Activated naive CD8-positive, alpha-beta T cell treated with anti-CD3 and anti-CD28 coated beads, Interleukin-2, amount 10 ng/mL, durations not matched to agents 7 days and 5 days (primary cell): ENCODE data around the gene CDHR2. TPM values are rescaled to one million over a fixed set of nuclear protein-coding genes. Genes with fewer than 3 reads are reported as not detected.

ENCODE experiments used
- ATAC-seq: fragments of 150-1000 bp; cut with Tn5 transposase; one replicate; pipeline ENCODE4 v1.10.0; 2021; ENCODE audit warnings: low read depth, moderate library complexity
- POLR2A ChIA-PET: fragments of 350-600 bp; sonication (Branson Sonifier 250); formaldehyde crosslinking; loops from one replicate; lab custom pipeline; 2021; ENCODE audit warnings: antibody characterized with exemption; lab: Charles Lee
- DNase-seq: peaks from one replicate; pipeline ENCODE4 v3.0.0; 2021
- H3K27ac Mint-ChIP-seq: one replicate; pipeline ENCODE4 v1.8.0; 2022; ENCODE audit warnings: mild to moderate bottlenecking, mixed read lengths
- H3K27me3 Mint-ChIP-seq: one replicate; pipeline ENCODE4 v1.8.0; 2022; ENCODE audit warnings: mild to moderate bottlenecking, moderate library complexity, mixed read lengths
- H3K36me3 Mint-ChIP-seq: one replicate; pipeline ENCODE4 v1.8.0; 2021; ENCODE audit warnings: mild to moderate bottlenecking, mixed read lengths
- H3K4me1 Mint-ChIP-seq: one replicate; pipeline ENCODE4 v1.8.0; 2021; ENCODE audit warnings: mixed read lengths
- H3K4me3 Mint-ChIP-seq: one replicate; pipeline ENCODE4 v1.8.0; 2022; ENCODE audit warnings: mild to moderate bottlenecking, moderate library complexity, mixed read lengths
- H3K9me3 Mint-ChIP-seq: one replicate; pipeline ENCODE4 v1.8.0; 2021; ENCODE audit warnings: mixed read lengths
- total RNA-seq, 2 experiments: library from RNA; stranded (reverse); gene quantifications; one replicate each; pipeline ENCODE4 v1.2.3, GENCODE V29; 2021

The CDHR2 gene
- 1 to 10 TPM; 2.4 to 3.8 TPM for total RNA-seq

GRCh38 chr5:176548967-176549444 is at the start of gene CDHR2:
Gene CDHR2 (plus strand): TSS chr5:176549342. CDS start chr5:176565353, 16,011 bp downstream.
- H3K4me1 Mint-ChIP-seq, result peaks cover 24% of the 10 kb centered on the region

DNA sequence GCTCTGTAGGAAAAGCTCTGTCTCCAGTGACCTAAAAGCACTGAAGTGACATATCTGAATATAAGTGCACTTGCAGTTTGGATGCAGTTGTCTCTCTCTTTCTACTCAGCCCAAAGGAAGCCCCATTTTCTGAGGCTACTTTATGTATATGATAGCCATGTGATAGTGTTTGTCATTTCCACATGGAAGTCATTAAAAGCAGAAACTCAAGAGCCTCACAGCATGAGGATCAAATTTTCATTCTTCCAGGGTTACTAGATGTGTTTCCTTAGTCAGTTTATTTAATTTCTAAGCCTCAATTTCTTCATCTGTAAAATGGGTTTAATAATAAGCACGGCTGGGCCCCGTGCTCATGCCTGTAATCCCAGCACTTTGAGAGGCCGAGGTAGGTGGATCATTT is 48.6 kb upstream of the CDHR2 start:
- Mint-ChIP-seq H3K9me3 (no peaks in the 10 kb centered on the region), H3K4me3 (no peak overlapping the region), H3K27ac (no peak overlapping the region), H3K4me1 (no peaks in the 10 kb centered on the region), H3K36me3 (peaks cover 36% of the 10 kb centered on the region), H3K27me3 (no peaks in the 10 kb centered on the region)
- ATAC-seq, result no peak
- DNase-seq, result no peak
- POLR2A ChIA-PET, result no interaction called here

More at GRCh38 chr5:176548967-176549444, at the start of gene CDHR2:
- POLR2A ChIA-PET, result interaction anchor here (1.5 kb wide), 1 partner anchor 14 kb away, joined by 3 read pairs; no protein-coding TSS in a partner anchor
- Mint-ChIP-seq H3K36me3 (no peaks in the 10 kb centered on the region), H3K9me3 (no peaks in the 10 kb centered on the region), H3K4me3 (no peak within 1 kb of the TSS), H3K27me3 (no peaks in the 10 kb centered on the region), H3K27ac (no peak within 1 kb of the TSS)
- DNase-seq (no peak), ATAC-seq (no peak)

- no peak for DNase-seq
- peaks cover 38% of the 10 kb centered on the region for H3K36me3 Mint-ChIP-seq
- H3K27me3 Mint-ChIP-seq, result no peaks in the 10 kb centered on the region
- no peak overlapping the region for H3K4me3 Mint-ChIP-seq
- no peak for ATAC-seq
- no peaks in the 10 kb centered on the region for H3K9me3 Mint-ChIP-seq
- no peaks in the 10 kb centered on the region for H3K4me1 Mint-ChIP-seq
- POLR2A ChIA-PET, result interaction anchor here (0.6 to 1.0 kb wide), 2 partner anchors 29 to 141 kb away, joined by 3 read pairs; no protein-coding TSS in a partner anchor
- no peak overlapping the region for H3K27ac Mint-ChIP-seq
These were observed 47.8 kb upstream of the CDHR2 start for GRCh38 chr5:176501333-176501732.

- DNase-seq (no peak), ATAC-seq (no peak)
- POLR2A ChIA-PET, result interaction anchor here (0.7 kb wide), 1 partner anchor 55 kb away, joined by 5 read pairs; no protein-coding TSS in a partner anchor
- Mint-ChIP-seq H3K36me3 (peaks cover 46% of the 10 kb centered on the region), H3K9me3 (no peaks in the 10 kb centered on the region), H3K4me1 (no peaks in the 10 kb centered on the region), H3K4me3 (no peak overlapping the region), H3K27me3 (no peaks in the 10 kb centered on the region), H3K27ac (no peak overlapping the region)
These were observed 45.6 kb upstream of the CDHR2 start for GRCh38 chr5:176503496-176503895.

GRCh38 chr5:176507911-176508310 is 41.2 kb upstream of the CDHR2 start:
- POLR2A ChIA-PET, result no interaction called here
- Mint-ChIP-seq H3K4me3 (no peak overlapping the region), H3K36me3 (peaks cover 43% of the 10 kb centered on the region), H3K27me3 (no peaks in the 10 kb centered on the region), H3K4me1 (no peaks in the 10 kb centered on the region), H3K9me3 (no peaks in the 10 kb centered on the region), H3K27ac (no peak overlapping the region)
- DNase-seq (no peak), ATAC-seq (no peak)

DNA sequence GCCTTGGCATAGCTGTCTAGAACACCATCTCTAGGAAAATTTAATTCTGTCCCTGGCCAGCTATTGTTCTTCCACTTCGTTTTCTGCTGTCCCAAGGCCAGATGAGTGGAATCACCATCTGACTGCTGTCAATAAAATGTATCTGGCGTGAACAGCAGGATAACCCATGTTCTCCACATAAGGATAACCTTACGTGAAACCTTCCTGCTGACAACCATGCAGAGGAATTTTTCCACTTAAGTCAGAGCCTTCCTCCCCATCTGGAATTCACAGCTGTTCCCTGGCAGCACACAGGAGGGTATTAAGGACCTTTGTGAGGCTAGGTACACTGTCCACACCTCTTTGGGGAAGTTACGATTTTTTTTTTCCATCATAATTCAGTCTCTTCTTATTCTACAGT is 40.5 kb upstream of the CDHR2 start:
- H3K36me3 Mint-ChIP-seq, result peaks cover 40% of the 10 kb centered on the region
- no peak overlapping the region for H3K27ac Mint-ChIP-seq
- POLR2A ChIA-PET, result no interaction called here
- H3K4me3 Mint-ChIP-seq, result no peak overlapping the region
- no peak for ATAC-seq
- no peak for DNase-seq
- H3K9me3 Mint-ChIP-seq, result no peaks in the 10 kb centered on the region
- H3K4me1 Mint-ChIP-seq, result no peaks in the 10 kb centered on the region
- H3K27me3 Mint-ChIP-seq, result no peaks in the 10 kb centered on the region

- Mint-ChIP-seq H3K9me3 (no peaks in the 10 kb centered on the region), H3K27me3 (no peaks in the 10 kb centered on the region), H3K4me3 (no peak overlapping the region), H3K27ac (peak overlapping the region; percentile 26), H3K36me3 (peaks cover 8% of the 10 kb centered on the region), H3K4me1 (peaks cover 7% of the 10 kb centered on the region)
- POLR2A ChIA-PET, result no interaction called here
- ATAC-seq (no peak), DNase-seq (no peak)
These were observed 35.4 kb upstream of the CDHR2 start for GRCh38 chr5:176513788-176514187.

- Mint-ChIP-seq H3K27me3 (no peaks in the 10 kb centered on the region), H3K4me3 (no peak overlapping the region), H3K36me3 (peaks cover 5% of the 10 kb centered on the region), H3K4me1 (peaks cover 7% of the 10 kb centered on the region), H3K9me3 (no peaks in the 10 kb centered on the region), H3K27ac (peak overlapping the region; percentile 26)
- ATAC-seq (no peak), DNase-seq (no peak)
- POLR2A ChIA-PET, result interaction anchor here (0.6 kb wide), 1 partner anchor 21 kb away, joined by 3 read pairs; no protein-coding TSS in a partner anchor
These were observed 34.7 kb upstream of the CDHR2 start for GRCh38 chr5:176514244-176514950.

DNA sequence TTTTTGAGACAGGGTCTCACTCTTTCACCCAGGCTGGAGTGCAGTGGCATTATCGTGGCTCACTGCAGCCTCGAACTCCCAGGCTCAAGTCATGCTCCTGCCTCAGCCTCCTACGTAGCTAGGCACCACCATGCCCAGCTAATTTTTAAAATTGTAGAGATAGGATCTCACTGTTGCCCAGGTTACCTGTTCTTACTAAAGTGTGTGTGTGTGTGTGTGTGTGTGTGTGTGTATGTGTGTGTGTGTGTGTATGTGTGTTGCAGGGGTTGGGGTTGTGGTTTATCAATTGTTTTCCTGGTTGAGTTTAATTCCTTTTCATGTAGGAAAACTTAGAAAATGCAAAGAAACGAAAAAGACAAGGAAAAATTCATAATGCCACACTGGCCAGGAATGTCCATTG is 33.7 kb upstream of the CDHR2 start:
- Mint-ChIP-seq H3K27me3 (no peaks in the 10 kb centered on the region), H3K4me1 (peaks cover 7% of the 10 kb centered on the region), H3K9me3 (no peaks in the 10 kb centered on the region), H3K36me3 (no peaks in the 10 kb centered on the region), H3K27ac (no peak overlapping the region), H3K4me3 (no peak overlapping the region)
- POLR2A ChIA-PET, result no interaction called here
- DNase-seq (no peak), ATAC-seq (no peak)

- POLR2A ChIA-PET, result interaction anchor here (0.6 to 1.3 kb wide), 2 partner anchors 18 to 20 kb away, joined by 3 read pairs; partner anchors contain the start of gene RNF44
- ATAC-seq, result no peak
- H3K9me3 Mint-ChIP-seq, result no peaks in the 10 kb centered on the region
- no peak overlapping the region for H3K4me3 Mint-ChIP-seq
- no peak for DNase-seq
- H3K36me3 Mint-ChIP-seq, result no peaks in the 10 kb centered on the region
- no peaks in the 10 kb centered on the region for H3K27me3 Mint-ChIP-seq
- H3K27ac Mint-ChIP-seq, result peak overlapping the region; percentile 29
- H3K4me1 Mint-ChIP-seq, result peaks cover 8% of the 10 kb centered on the region
These were observed 32.0 kb upstream of the CDHR2 start for GRCh38 chr5:176517053-176517661.

- DNase-seq (no peak), ATAC-seq (no peak)
- POLR2A ChIA-PET, result interaction anchor here (1.2 kb wide), 1 partner anchor 17 kb away, joined by 4 read pairs; the partner anchor contains the start of gene RNF44
- H3K9me3 Mint-ChIP-seq, result no peaks in the 10 kb centered on the region
- no peak overlapping the region for H3K27ac Mint-ChIP-seq
- no peak overlapping the region for H3K4me3 Mint-ChIP-seq
- H3K27me3 Mint-ChIP-seq, result no peaks in the 10 kb centered on the region
- peaks cover 2% of the 10 kb centered on the region for H3K36me3 Mint-ChIP-seq
- H3K4me1 Mint-ChIP-seq, result peaks cover 8% of the 10 kb centered on the region
These were observed 29.1 kb upstream of the CDHR2 start for GRCh38 chr5:176519810-176520720.

GRCh38 chr5:176521286-176521685 is 27.9 kb upstream of the CDHR2 start:
- no peak for ATAC-seq
- no peak overlapping the region for H3K4me3 Mint-ChIP-seq
- peaks cover 6% of the 10 kb centered on the region for H3K4me1 Mint-ChIP-seq

More at GRCh38 chr5:176521286-176521685, 27.9 kb upstream of the CDHR2 start:
- Mint-ChIP-seq H3K36me3 (peaks cover 5% of the 10 kb centered on the region), H3K27me3 (no peaks in the 10 kb centered on the region), H3K9me3 (no peaks in the 10 kb centered on the region), H3K27ac (no peak overlapping the region)
- POLR2A ChIA-PET, result interaction anchor here (0.6 to 1.0 kb wide), 3 partner anchors 15 to 1794 kb away, joined by 3 to 4 read pairs (median 4); no protein-coding TSS in a partner anchor
- no peak for DNase-seq
